ENCODE measurements around the gene PLAGL2.
"Not testable (repeated sequence)": the region's sequence is repeated elsewhere in the genome, so short reads cannot be mapped to it uniquely, and the experiment has no call there.

Gene PLAGL2

DNA sequence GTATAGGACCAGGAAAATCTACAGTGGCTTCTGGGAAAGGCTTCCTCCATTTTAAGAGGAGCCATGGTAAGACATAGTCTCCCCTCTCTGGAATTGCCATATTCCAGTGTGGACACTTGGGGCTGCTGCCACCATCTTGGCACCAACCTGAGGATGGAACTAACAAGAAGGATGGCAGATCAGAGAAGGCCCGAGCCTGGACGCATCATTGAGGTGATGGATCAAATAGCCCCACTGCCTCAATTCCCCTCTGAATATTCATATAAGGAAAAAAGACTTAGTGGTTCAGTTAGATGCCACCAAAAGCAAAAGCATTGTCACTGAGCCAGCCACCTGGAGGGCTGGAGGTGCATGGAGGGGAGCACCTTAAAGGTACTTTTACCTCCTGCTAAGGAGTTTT, 25.9 kb downstream of the PLAGL2 start:
- no peak overlapping the region for H3K4me3 ChIP-seq (ENCODE audit: low read length)
- TF ChIP-seq, protein P1, sequence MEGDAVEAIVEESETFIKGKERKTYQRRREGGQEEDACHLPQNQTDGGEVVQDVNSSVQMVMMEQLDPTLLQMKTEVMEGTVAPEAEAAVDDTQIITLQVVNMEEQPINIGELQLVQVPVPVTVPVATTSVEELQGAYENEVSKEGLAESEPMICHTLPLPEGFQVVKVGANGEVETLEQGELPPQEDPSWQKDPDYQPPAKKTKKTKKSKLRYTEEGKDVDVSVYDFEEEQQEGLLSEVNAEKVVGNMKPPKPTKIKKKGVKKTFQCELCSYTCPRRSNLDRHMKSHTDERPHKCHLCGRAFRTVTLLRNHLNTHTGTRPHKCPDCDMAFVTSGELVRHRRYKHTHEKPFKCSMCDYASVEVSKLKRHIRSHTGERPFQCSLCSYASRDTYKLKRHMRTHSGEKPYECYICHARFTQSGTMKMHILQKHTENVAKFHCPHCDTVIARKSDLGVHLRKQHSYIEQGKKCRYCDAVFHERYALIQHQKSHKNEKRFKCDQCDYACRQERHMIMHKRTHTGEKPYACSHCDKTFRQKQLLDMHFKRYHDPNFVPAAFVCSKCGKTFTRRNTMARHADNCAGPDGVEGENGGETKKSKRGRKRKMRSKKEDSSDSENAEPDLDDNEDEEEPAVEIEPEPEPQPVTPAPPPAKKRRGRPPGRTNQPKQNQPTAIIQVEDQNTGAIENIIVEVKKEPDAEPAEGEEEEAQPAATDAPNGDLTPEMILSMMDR (IDR thresholded peaks at IDR 0.05; ENCODE audit: insufficient read depth, low read depth, low read length, missing control alignments), result no peak
- DNase-seq (ENCODE audit: low read depth), result no peak

GRCh38 chr20:32179934-32180333, 27.6 kb downstream of the PLAGL2 start:
- H3K4me3 ChIP-seq (ENCODE audit: low read length), result no peak overlapping the region
- no peak for DNase-seq (ENCODE audit: low read depth)
- TF ChIP-seq, protein P1 (IDR thresholded peaks at IDR 0.05; ENCODE audit: insufficient read depth, low read depth, low read length, missing control alignments), result no peak

DNA sequence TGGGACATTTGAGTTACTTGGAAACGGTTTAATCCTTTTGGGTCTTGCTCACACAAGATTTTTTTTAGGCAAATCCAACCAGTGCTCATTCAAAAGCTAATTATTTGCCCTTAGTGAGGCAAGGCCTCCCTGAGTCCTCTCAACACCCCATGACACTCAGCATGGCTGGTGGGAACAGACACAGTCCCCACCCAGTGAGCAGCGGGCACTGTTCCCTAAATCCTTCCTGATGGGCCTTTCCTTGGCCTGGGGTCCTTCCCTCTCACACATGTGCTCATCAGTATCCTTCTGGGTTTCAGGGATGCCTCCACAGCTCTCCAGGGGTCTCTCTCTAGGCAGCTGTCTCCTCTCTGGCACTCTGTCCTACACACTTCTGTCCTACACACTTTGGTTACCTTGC, 28.0 kb downstream of the PLAGL2 start:
- no peak overlapping the region for H3K4me3 ChIP-seq (ENCODE audit: low read length)
- TF ChIP-seq, protein P1 (IDR thresholded peaks at IDR 0.05; ENCODE audit: insufficient read depth, low read depth, low read length, missing control alignments), result no peak
- DNase-seq (ENCODE audit: low read depth), result no peak

- not testable (repeated sequence) for DNase-seq (ENCODE audit: low read depth)
These were observed 29.8 kb downstream of the PLAGL2 start for GRCh38 chr20:32177696-32178095.

DNA sequence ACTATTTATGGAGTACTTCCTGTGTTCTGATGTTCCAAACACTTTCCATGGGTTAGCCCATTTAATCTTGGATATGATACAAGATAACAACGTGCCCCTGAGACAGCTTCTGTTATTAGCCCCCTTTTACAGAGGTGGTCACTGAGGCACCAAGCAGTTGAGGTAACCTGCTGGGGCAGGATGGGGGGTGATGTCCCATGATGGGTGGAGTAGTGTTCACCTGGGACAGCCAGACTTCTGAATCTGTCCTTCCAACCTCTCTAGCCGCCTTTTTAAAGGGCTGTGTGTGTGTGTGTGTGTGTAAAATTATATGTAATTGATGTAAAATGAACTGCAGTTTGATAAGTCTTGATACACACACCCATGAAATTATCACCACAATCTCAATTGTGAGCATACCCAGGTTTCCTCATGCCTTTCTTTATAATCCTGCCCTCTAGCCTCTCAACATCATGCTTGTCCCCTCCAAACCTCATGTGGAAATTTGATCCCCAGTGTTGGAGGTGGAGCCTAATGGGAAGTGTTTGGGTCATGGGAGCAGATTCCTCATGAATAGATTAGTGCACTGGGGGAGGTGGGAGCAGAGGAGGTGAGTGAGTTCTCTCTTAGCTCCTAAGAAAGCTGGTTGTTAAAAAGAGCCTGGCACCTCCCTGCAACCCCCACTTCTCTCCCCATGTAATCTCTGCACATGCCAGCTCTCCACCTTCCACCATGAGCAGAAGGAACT, 39.2 kb downstream of the PLAGL2 start:
- no peak overlapping the region for H3K4me3 ChIP-seq (ENCODE audit: low read length)
- no peak for DNase-seq (ENCODE audit: low read depth)
- TF ChIP-seq, protein P1 (IDR thresholded peaks at IDR 0.05; ENCODE audit: insufficient read depth, low read depth, low read length, missing control alignments), result no peak

More at GRCh38 chr20:32177696-32178095, 29.8 kb downstream of the PLAGL2 start:
- H3K4me3 ChIP-seq (ENCODE audit: low read length), result not testable (repeated sequence)

GRCh38 chr20:32167552-32167951, 40.0 kb downstream of the PLAGL2 start:
- no peak overlapping the region for H3K4me3 ChIP-seq (ENCODE audit: low read length)
- DNase-seq (ENCODE audit: low read depth), result no peak
- TF ChIP-seq, protein P1 (IDR thresholded peaks at IDR 0.05; ENCODE audit: insufficient read depth, low read depth, low read length, missing control alignments), result no peak

GRCh38 chr20:32165836-32166545, 41.6 kb downstream of the PLAGL2 start:
- no peak overlapping the region for H3K4me3 ChIP-seq (ENCODE audit: low read length)
- no peak for DNase-seq (ENCODE audit: low read depth)
- TF ChIP-seq, protein P1 (IDR thresholded peaks at IDR 0.05; ENCODE audit: insufficient read depth, low read depth, low read length, missing control alignments), result no peak
